NCI-H2227 treated with DMSO at 0.1 percent for 48 hours (cell line): ENCODE measurements around the gene ZDHHC5.

Source experiments
- DNase-seq: peaks from one replicate; lab custom pipeline; 2025; lab: John Stamatoyannopoulos, UW

Gene ZDHHC5

GRCh38 chr11:57729479-57729878, 61.6 kb downstream of the ZDHHC5 start:
- DNase-seq = no peak

DNA sequence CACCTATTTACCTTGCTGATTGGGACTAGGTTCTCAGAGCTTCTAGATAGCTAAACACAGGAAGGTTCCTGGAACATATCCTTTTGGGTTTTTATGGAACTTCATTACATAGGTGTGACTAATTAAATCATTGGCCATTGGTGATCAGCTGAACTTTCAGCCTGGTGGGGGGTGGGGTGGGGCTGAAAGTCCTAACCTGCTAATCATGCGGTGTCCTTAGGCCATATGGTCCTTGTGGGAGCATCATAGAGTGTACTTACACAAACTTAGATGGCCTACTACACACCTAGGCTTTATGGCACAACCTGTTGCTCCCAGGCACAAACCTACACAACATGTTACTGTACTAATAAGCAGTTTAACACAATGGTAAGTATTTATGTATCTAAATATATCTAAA, 64.7 kb downstream of the ZDHHC5 start:
- no peak for DNase-seq

- DNase-seq = no peak
Observed at GRCh38 chr11:57735619-57736298, 67.8 kb downstream of the ZDHHC5 start.

DNA sequence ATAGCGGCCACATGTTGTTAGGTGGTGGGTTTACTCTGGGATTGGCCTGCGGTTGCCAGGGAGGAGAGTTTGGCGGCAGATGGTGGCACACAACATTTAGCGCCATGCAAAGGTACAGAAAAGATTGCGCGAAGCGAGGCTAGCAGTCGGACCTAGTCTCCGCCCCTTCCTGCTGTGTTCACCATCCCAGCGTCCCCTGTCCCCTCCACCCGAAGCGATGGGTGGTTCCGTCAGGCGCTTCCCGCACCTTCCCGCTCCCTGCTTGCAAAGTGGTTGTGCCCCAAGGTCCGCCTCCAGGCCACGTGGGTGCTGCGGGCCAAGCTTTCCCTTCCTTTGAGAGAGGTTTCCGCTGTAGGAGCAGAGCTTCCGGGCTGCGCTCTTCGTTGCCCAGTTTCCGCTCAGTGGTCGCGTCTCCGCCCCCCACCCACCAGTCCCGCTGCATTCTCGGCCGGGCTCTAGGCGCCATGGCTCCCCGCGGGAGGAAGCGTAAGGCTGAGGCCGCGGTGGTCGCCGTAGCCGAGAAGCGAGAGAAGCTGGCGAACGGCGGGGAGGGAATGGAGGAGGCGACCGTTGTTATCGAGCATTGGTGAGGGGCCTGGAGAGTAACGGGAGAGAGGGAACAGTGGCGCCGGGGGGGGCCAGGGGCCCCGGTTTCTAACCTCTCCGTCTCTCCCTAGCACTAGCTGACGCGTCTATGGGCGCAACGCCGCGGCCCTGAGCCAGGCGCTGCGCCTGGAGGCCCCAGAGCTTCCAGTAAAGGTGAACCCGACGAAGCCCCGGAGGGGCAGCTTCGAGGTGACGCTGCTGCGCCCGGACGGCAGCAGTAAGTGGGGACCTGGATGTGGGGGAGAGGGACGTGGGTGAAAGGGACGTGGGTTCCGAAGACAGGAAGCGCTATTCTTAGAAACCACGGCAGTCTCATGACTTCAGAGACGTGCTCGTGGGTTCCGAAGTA, 73.5 kb downstream of the ZDHHC5 start, which contains the start of gene SELENOH:
Gene SELENOH, plus strand, starts transcription at position 360 of the 955 bp plus-strand sequence. Its CDS starts 105 bp downstream, at position 465.
- DNase-seq = peak; percentile 98

DNA sequence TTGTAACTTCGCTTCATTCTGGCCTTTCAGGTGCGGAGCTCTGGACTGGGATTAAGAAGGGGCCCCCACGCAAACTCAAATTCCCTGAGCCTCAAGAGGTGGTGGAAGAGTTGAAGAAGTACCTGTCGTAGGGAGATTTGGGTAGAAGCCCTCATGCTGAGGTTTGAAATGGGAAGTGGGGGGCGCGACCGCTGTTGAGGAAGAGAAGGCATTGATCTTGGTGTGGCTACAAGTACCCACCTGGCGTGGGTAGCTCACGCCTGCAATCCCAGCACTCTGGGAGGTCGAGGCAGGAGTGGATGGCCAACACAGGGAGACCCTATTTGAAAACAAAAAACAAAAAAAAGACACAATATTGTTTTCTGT, 74.2 kb downstream of the ZDHHC5 start:
- DNase-seq = no peak

DNA sequence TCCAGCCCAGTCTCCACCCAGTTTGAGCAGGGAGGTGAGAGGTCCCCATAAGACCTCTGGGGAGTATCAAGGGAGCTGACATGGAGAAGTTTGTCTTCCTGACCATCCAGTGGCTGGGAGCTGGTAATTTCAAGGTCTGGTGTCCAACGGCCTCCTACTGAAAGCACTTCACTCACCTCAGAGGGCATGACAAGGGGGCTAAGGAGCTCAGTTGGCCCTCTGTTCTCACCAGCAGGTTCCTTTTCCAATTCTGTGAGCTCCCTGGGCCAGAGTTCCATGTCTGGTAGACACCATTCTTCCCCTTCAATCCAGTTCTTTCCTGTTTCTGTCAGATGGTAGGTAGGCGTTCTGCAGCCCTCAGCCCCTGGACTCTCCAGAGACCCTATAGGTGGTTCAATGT, 76.4 kb downstream of the ZDHHC5 start:
- no peak for DNase-seq

DNA sequence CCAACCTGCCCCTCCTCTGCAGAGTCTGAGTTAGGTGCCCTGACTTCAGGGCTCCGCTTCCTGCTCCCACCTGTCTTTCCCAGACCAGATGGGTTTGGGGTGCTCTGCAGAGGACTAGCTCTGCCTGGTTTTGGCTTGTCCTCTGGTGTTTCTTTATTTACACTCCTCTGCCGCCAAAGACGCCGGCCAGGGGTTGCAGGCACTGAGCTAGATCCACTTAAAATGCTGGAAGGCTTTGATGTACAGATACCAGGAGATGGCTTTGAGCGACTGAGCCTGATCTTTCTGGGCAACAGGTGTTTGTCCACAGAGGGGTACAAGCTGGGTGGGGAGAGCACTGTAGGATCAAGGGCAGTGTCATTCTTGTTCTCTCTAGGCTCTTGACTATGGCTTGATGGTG, 77.3 kb downstream of the ZDHHC5 start:
- no peak for DNase-seq

- no peak for DNase-seq
Observed at GRCh38 chr11:57746920-57747319, 79.0 kb downstream of the ZDHHC5 start.
